IMR-90 (cell line): ENCODE data around the gene DPP10.

ENCODE experiments used
- BHLHE40 ChIP-seq: fragments of 150-350 bp; IDR thresholded peaks from 2 replicates; pipeline ENCODE4 v1.6.1; 2016; ENCODE audit warnings: mild to moderate bottlenecking, low read depth, low read length
- CEBPB ChIP-seq: IDR thresholded peaks from 2 replicates; pipeline ENCODE4 v1.6.1; 2012; ENCODE audit warnings: low read depth, low read length, improper control_type of control experiment
- CHD1 ChIP-seq: IDR thresholded peaks from 2 replicates; pipeline ENCODE4 v1.6.1; 2012; ENCODE audit warnings: low read depth, low read length, improper control_type of control experiment
- CTCF ChIP-seq: conservative IDR thresholded peaks from 2 replicates; pipeline ENCODE4 v1.5.1; 2012; ENCODE audit warnings: mild to moderate bottlenecking, low read depth, low read length, improper control_type of control experiment
- MAFK ChIP-seq: IDR thresholded peaks from 2 replicates; pipeline ENCODE4 v1.6.1; 2012; ENCODE audit warnings: low read depth, low read length, improper control_type of control experiment
- MAZ ChIP-seq: IDR thresholded peaks from 2 replicates; pipeline ENCODE4 v1.6.1; 2012; ENCODE audit warnings: low read depth, mild to moderate bottlenecking, low read length, improper control_type of control experiment, moderate library complexity, borderline replicate concordance
- MXI1 ChIP-seq: IDR thresholded peaks from 2 replicates; pipeline ENCODE4 v1.6.1; 2012; ENCODE audit warnings: low read depth, mild to moderate bottlenecking, low read length, moderate library complexity, borderline replicate concordance
- POLR2A ChIP-seq: IDR thresholded peaks from 2 replicates; pipeline ENCODE4 v1.6.1; 2012; ENCODE audit warnings: mild to moderate bottlenecking, low read depth, low read length
- RAD21 ChIP-seq: IDR thresholded peaks from 2 replicates; pipeline ENCODE4 v1.6.1; 2012; ENCODE audit warnings: low read length, improper control_type of control experiment
- RFX5 ChIP-seq: IDR thresholded peaks from 2 replicates; pipeline ENCODE4 v1.8.0; 2012; ENCODE audit warnings: low read depth, mild to moderate bottlenecking, low read length, moderate library complexity
- SMC3 ChIP-seq: fragments of 150-350 bp; IDR thresholded peaks from 2 replicates; pipeline ENCODE4 v1.6.1; 2016; ENCODE audit warnings: low read depth, mild to moderate bottlenecking, antibody characterized with exemption, low read length, moderate library complexity

GRCh38 chr2:115635430-115635829, 1193.0 kb downstream of the DPP10 start:
- no peak for TF ChIP-seq CTCF
- no peak for TF ChIP-seq CHD1
- no peak for TF ChIP-seq POLR2A
- TF ChIP-seq MAFK: no peak
- TF ChIP-seq MXI1: no peak
- no peak for TF ChIP-seq CEBPB
- no peak for TF ChIP-seq RAD21
- TF ChIP-seq RFX5: no peak
- no peak for TF ChIP-seq MAZ
- no peak for TF ChIP-seq BHLHE40
- TF ChIP-seq SMC3: no peak
